HCT116 (cell line): ENCODE results near the gene PNLIPRP3. TPM values are rescaled to one million over a fixed set of nuclear protein-coding genes. Genes with fewer than 3 reads are reported as not detected.

Source experiments
- ATAC-seq: fragments of 200-7000 bp; cut with Tn5 transposase; 2 replicates; pipeline ENCODE4 v1.9.1; 2020; ENCODE audit warnings: mild to moderate bottlenecking, moderate library complexity
- BruUV-seq: library from RNA; stranded (reverse); fragments of 400-500 nt; replicated peaks from 2 replicates; lab custom pipeline; 2021; lab: Mats Ljungman, UMichigan
- CTCF ChIA-PET: fragments of 300-600 bp; sonication (Branson Sonifier 250); formaldehyde crosslinking; loops from one replicate; lab custom pipeline; 2021; ENCODE audit warnings: antibody characterized with exemption; lab: Charles Lee
- POLR2A ChIA-PET: fragments of 300-600, 350-600 bp; sonication (Branson Sonifier 250); formaldehyde crosslinking; loops from one replicate; lab custom pipeline; 2021; ENCODE audit warnings: antibody characterized with exemption; lab: Charles Lee
- RAD21 ChIA-PET, 2 experiments: fragments of 300-600 bp; sonication (Branson Sonifier 250); formaldehyde crosslinking; loops; one replicate each; lab custom pipeline; 2023; ENCODE audit warnings: low total read pairs in 2 of 2; ENCODE audit not compliant: uncharacterized antibody in 2 of 2, unreplicated experiment in 2 of 2, low non-redundant PET in 1 of 2; lab: Charles Lee
- DNase-seq: peaks from one replicate; pipeline ENCODE4 v3.0.0-alpha.2; 2010; ENCODE audit warnings: low read depth, low spot score
- H2AFZ ChIP-seq: fragments of 200-600 bp; shearing (Covaris generic), sonication (generic); 2 replicates; pipeline ENCODE4 v1.6.1; 2017; ENCODE audit warnings: low read depth, mixed run types, mixed read lengths, antibody characterized with exemption, low read length; ENCODE audit not compliant: poor library complexity, severe bottlenecking
- H3K27ac ChIP-seq: 2 replicates; pipeline ENCODE4 v1.5.1; 2012; ENCODE audit warnings: low read depth, low read length
- H3K27me3 ChIP-seq: fragments of 200-600 bp; sonication (generic); 2 replicates; pipeline ENCODE4 v1.6.1; 2016; ENCODE audit warnings: mixed run types, low read length, mixed read lengths; ENCODE audit not compliant: insufficient read depth
- H3K36me3 ChIP-seq, 2 experiments: fragments of 200-500 bp in 1 of 2; fragments of 200-600 bp in 1 of 2; sonication (Bioruptor generic) in 1 of 2; sonication (generic) in 1 of 2; 2 replicates each; pipeline versions ENCODE4 v1.5.1 to v1.6.1; 2014 to 2016; ENCODE audit warnings: low read length in 2 of 2, inconsistent platforms in 1 of 2, mixed read lengths in 1 of 2, mixed run types in 1 of 2; ENCODE audit not compliant: insufficient read depth in 2 of 2, control insufficient read depth in 1 of 2
- H3K4me1 ChIP-seq, 2 experiments: fragments of 200-600 bp in 1 of 2; sonication (generic) in 1 of 2; 2 replicates each; pipeline versions ENCODE4 v1.5.1 to v1.6.1; 2012 to 2017; ENCODE audit warnings: low read length in 2 of 2, inconsistent platforms in 1 of 2, mild to moderate bottlenecking in 1 of 2, mixed read lengths in 1 of 2, mixed run types in 1 of 2, moderate library complexity in 1 of 2; ENCODE audit not compliant: insufficient read depth in 2 of 2, control insufficient read depth in 1 of 2
- H3K4me2 ChIP-seq: fragments of 200-600 bp; sonication (generic); 2 replicates; pipeline ENCODE4 v1.6.1; 2017; ENCODE audit warnings: mixed run types, low read length, mixed read lengths
- H3K4me3 ChIP-seq, 2 experiments: fragments of 200-600 bp in 1 of 2; sonication (generic) in 1 of 2; replicated peaks in 1 of 2; 2 replicates each; pipeline ENCODE4 v1.5.1; 2011 to 2016; ENCODE audit warnings: low read length in 2 of 2, control low read depth in 1 of 2, low read depth in 1 of 2, mild to moderate bottlenecking in 1 of 2, mixed read lengths in 1 of 2, mixed run types in 1 of 2
- H3K79me2 ChIP-seq: fragments of 200-600 bp; sonication (generic); 2 replicates; pipeline ENCODE4 v1.6.1; 2017; ENCODE audit warnings: mild to moderate bottlenecking, mixed run types, low read length, moderate library complexity, mixed read lengths; ENCODE audit not compliant: insufficient read depth
- H3K9ac ChIP-seq: fragments of 200-600 bp; sonication (generic); 2 replicates; pipeline ENCODE4 v1.6.1; 2016; ENCODE audit warnings: low read length, mixed read lengths
- H3K9me2 ChIP-seq: fragments of 200-600 bp; sonication (generic), shearing (Covaris generic); 2 replicates; pipeline ENCODE4 v1.6.1; 2017; ENCODE audit warnings: mixed run types, mild to moderate bottlenecking, moderate library complexity; ENCODE audit not compliant: insufficient read depth
- H3K9me3 ChIP-seq, 2 experiments: fragments of 200-500 bp in 1 of 2; fragments of 200-600 bp in 1 of 2; sonication (Bioruptor generic) in 1 of 2; sonication (generic) in 1 of 2; 2 replicates each; pipeline ENCODE4 v1.6.1; 2014 to 2017; ENCODE audit warnings: low read length in 2 of 2, mixed read lengths in 2 of 2, inconsistent platforms in 1 of 2, low read depth in 1 of 2, mild to moderate bottlenecking in 1 of 2, mixed run types in 1 of 2, moderate library complexity in 1 of 2; ENCODE audit not compliant: control insufficient read depth in 1 of 2, insufficient read depth in 1 of 2
- H4K20me1 ChIP-seq: fragments of 200-600 bp; sonication (generic), shearing (Covaris generic); 2 replicates; pipeline ENCODE4 v1.6.1; 2017; ENCODE audit warnings: mixed run types, mild to moderate bottlenecking, moderate library complexity; ENCODE audit not compliant: insufficient read depth
- ATF3 ChIP-seq: IDR thresholded peaks from 2 replicates; pipeline ENCODE4 v1.6.1; 2012
- CEBPB ChIP-seq: IDR thresholded peaks from 2 replicates; pipeline ENCODE4 v1.6.1; 2012; ENCODE audit warnings: low read depth
- EGR1 ChIP-seq: IDR thresholded peaks from 2 replicates; pipeline ENCODE4 v1.6.1; 2012; ENCODE audit warnings: low read depth
- ELF1 ChIP-seq: IDR thresholded peaks from 2 replicates; pipeline ENCODE4 v1.6.1; 2012; ENCODE audit warnings: low read depth, borderline replicate concordance
- EZH2phosphoT487 ChIP-seq: fragments of 200-600 bp; IDR thresholded peaks from 2 replicates; pipeline ENCODE4 v1.6.1; 2018; ENCODE audit warnings: antibody characterized with exemption, borderline replicate concordance
- JUND ChIP-seq: IDR thresholded peaks from 2 replicates; pipeline ENCODE4 v1.6.1; 2012
- POLR2A ChIP-seq: IDR thresholded peaks from 2 replicates; pipeline ENCODE4 v1.7.0; 2011; ENCODE audit warnings: borderline replicate concordance; ENCODE audit not compliant: insufficient read depth, insufficient read length; ENCODE audit errors: extremely low read depth
- POLR2AphosphoS5 ChIP-seq: IDR thresholded peaks from 2 replicates; pipeline ENCODE4 v1.6.1; 2011; ENCODE audit warnings: mild to moderate bottlenecking, low read depth, low read length, moderate library complexity
- RAD21 ChIP-seq: IDR thresholded peaks from 2 replicates; pipeline ENCODE4 v1.6.1; 2012; ENCODE audit warnings: low read depth, mild to moderate bottlenecking
- SIN3A ChIP-seq: IDR thresholded peaks from 2 replicates; pipeline ENCODE4 v1.6.1; 2012; ENCODE audit warnings: low read depth
- SP1 ChIP-seq: IDR thresholded peaks from 2 replicates; pipeline ENCODE4 v1.6.1; 2012; ENCODE audit warnings: low read depth
- SRF ChIP-seq: IDR thresholded peaks from 2 replicates; pipeline ENCODE4 v1.6.1; 2012; ENCODE audit warnings: low read depth
- TCF7L2 ChIP-seq: IDR thresholded peaks from 2 replicates; pipeline ENCODE4 v1.7.0; 2011; ENCODE audit warnings: borderline replicate concordance, inconsistent platforms; ENCODE audit not compliant: insufficient read depth, insufficient read length; ENCODE audit errors: extremely low read depth
- ZBTB33 ChIP-seq: IDR thresholded peaks from 2 replicates; pipeline ENCODE4 v1.6.1; 2011; ENCODE audit warnings: mild to moderate bottlenecking, low read length, moderate library complexity; ENCODE audit not compliant: insufficient replicate concordance; ENCODE audit errors: extremely low read depth
- ZFX ChIP-seq: fragments of 450-650 bp; IDR thresholded peaks from 2 replicates; pipeline ENCODE4 v1.6.1; 2017
- intact Hi-C: fragments of 100-400 bp; cut with micrococcal nuclease; formaldehyde crosslinking; loops from 2 replicates; pipeline ENCODE4 v1.10.0; 2022
- total RNA-seq: library from RNA; stranded (reverse); gene quantifications from one replicate; pipeline ENCODE4 v1.2.1, GENCODE V29; 2021; ENCODE audit not compliant: unreplicated experiment

The PNLIPRP3 gene
- total RNA-seq, 1 experiment from 2014 or later = not detected

GRCh38 chr10:116461680-116462079, 34.0 kb downstream of the PNLIPRP3 start:
- Histone ChIP-seq H3K36me3 (no peaks in the 10 kb centered on the region), H3K9me2 (no peaks in the 10 kb centered on the region), H4K20me1 (no peaks in the 10 kb centered on the region), H3K27me3 (peaks cover 15% of the 10 kb centered on the region), H3K4me3 (no peak overlapping the region), H3K27ac (no peak overlapping the region), H3K9me3 (no peaks in the 10 kb centered on the region), H3K4me2 (no peak overlapping the region), H3K79me2 (no peaks in the 10 kb centered on the region), H3K4me1 (peaks cover 0 to 6% of the 10 kb centered on the region in 2 experiments; a peak in 2 of 4 replicates), H2AFZ (no peak overlapping the region), H3K9ac (no peak overlapping the region)
- no TSS peak for BruUV-seq
- no peak for ATAC-seq
- ChIA-PET RAD21 (no interaction called here), POLR2A (no interaction called here), CTCF (no interaction called here)
- no peak for TF ChIP-seq ELF1
- no peak for TF ChIP-seq ZBTB33
- TF ChIP-seq EGR1 = no peak
- TF ChIP-seq ZFX = no peak
- intact Hi-C loops = no loop called here
- DNase-seq = no peak

GRCh38 chr10:116464257-116464656, 36.6 kb downstream of the PNLIPRP3 start:
- ChIA-PET POLR2A (no interaction called here), RAD21 (no interaction called here), CTCF (no interaction called here)
- no peak overlapping the region for H3K4me2 ChIP-seq
- H3K9ac ChIP-seq = no peak overlapping the region
- DNase-seq (no peak), ATAC-seq (no peak)
- BruUV-seq = no TSS peak
- H3K9me3 ChIP-seq = no peaks in the 10 kb centered on the region
- H3K4me3 ChIP-seq = no peak overlapping the region
- H3K27ac ChIP-seq = no peak overlapping the region
- H3K27me3 ChIP-seq = peaks cover 10% of the 10 kb centered on the region
- H2AFZ ChIP-seq = no peak overlapping the region
- no peaks in the 10 kb centered on the region for H3K9me2 ChIP-seq
- intact Hi-C loops = no loop called here
- H4K20me1 ChIP-seq = no peaks in the 10 kb centered on the region
- peaks cover 0 to 6% of the 10 kb centered on the region in 2 experiments; a peak in 2 of 4 replicates for H3K4me1 ChIP-seq
- TF ChIP-seq CEBPB (no peak), SP1 (no peak), JUND (no peak), EZH2phosphoT487 (no peak), ELF1 (no peak), POLR2AphosphoS5 (no peak), ATF3 (no peak), RAD21 (no peak), SIN3A (no peak), POLR2A (no peak), TCF7L2 (no peak), SRF (no peak), ZBTB33 (no peak), ZFX (no peak), EGR1 (no peak)
- no peaks in the 10 kb centered on the region for H3K36me3 ChIP-seq
- no peaks in the 10 kb centered on the region for H3K79me2 ChIP-seq
